Measurements from ENCODE around the gene PAX5. TPM values are rescaled to one million over a fixed set of nuclear protein-coding genes. Genes with fewer than 3 reads are reported as not detected.

The PAX5 gene
- total RNA-seq, 3 donors from 2014 or later: 0.59 TPM; not detected in 2

DNA sequence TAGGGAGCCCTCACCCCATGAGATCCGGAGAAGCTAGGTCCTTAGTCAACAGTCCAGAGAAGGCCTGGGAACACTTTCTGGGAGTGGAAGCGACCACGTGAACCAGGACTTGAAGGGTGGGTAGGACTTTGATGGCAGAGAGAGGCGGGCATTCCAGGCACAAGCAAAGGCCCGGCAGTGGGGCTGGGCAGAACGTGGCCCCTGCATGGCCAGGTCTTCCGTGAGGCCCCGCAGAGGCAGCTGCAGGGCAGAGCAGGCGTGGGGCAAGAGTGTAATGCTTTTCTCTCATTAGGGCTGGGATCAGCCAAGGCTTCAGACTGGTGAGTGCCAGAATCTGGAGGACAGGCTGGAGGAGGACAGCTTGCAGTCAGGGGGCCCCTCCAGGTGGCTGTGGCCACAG is 184.1 kb downstream of the PAX5 start:
- Histone ChIP-seq H3K27me3 (peaks cover 0 to 7% of the 10 kb centered on the region in 2 donors), H3K4me1 (no peaks in the 10 kb centered on the region), H3K36me3 (no peaks in the 10 kb centered on the region), H3K27ac (no peak overlapping the region), H3K9me3 (no peaks in the 10 kb centered on the region), H3K4me3 (no peak overlapping the region)
- intact Hi-C loops (cut with DNase I; ENCODE audit: low total_unique reads): no loop called here
- DNase-seq (ENCODE audit: low spot score in 2 of 2): no peak
- TF ChIP-seq POLR2AphosphoS5 (IDR thresholded peaks at IDR 0.05) (no peak), POLR2A (IDR thresholded peaks at IDR 0.05) (no peak)
- TF ChIP-seq, protein P1, sequence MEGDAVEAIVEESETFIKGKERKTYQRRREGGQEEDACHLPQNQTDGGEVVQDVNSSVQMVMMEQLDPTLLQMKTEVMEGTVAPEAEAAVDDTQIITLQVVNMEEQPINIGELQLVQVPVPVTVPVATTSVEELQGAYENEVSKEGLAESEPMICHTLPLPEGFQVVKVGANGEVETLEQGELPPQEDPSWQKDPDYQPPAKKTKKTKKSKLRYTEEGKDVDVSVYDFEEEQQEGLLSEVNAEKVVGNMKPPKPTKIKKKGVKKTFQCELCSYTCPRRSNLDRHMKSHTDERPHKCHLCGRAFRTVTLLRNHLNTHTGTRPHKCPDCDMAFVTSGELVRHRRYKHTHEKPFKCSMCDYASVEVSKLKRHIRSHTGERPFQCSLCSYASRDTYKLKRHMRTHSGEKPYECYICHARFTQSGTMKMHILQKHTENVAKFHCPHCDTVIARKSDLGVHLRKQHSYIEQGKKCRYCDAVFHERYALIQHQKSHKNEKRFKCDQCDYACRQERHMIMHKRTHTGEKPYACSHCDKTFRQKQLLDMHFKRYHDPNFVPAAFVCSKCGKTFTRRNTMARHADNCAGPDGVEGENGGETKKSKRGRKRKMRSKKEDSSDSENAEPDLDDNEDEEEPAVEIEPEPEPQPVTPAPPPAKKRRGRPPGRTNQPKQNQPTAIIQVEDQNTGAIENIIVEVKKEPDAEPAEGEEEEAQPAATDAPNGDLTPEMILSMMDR (IDR thresholded peaks at IDR 0.05): no peak

DNA sequence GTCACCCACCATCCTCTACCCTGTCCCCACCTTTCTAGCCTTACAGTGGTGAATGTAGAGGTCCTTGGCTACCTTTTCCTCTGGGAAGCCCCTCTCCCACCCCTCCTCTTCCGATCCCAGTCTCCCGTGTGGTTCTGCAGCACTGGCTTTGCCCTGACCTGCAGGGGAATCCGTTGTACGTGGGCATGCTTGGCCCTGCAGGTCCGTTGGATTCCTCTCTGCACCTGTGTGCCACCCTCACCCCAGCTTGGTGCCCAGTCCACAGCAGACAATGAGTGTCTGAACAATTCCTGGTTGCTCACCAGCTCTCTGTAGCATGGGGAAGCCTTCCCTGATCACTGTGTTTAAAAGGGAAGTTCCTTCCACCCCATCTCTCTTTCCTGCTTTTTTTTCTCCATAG is 185.1 kb downstream of the PAX5 start:
- DNase-seq (ENCODE audit: low spot score in 2 of 2): no peak
- intact Hi-C loops (cut with DNase I; ENCODE audit: low total_unique reads): no loop called here

DNA sequence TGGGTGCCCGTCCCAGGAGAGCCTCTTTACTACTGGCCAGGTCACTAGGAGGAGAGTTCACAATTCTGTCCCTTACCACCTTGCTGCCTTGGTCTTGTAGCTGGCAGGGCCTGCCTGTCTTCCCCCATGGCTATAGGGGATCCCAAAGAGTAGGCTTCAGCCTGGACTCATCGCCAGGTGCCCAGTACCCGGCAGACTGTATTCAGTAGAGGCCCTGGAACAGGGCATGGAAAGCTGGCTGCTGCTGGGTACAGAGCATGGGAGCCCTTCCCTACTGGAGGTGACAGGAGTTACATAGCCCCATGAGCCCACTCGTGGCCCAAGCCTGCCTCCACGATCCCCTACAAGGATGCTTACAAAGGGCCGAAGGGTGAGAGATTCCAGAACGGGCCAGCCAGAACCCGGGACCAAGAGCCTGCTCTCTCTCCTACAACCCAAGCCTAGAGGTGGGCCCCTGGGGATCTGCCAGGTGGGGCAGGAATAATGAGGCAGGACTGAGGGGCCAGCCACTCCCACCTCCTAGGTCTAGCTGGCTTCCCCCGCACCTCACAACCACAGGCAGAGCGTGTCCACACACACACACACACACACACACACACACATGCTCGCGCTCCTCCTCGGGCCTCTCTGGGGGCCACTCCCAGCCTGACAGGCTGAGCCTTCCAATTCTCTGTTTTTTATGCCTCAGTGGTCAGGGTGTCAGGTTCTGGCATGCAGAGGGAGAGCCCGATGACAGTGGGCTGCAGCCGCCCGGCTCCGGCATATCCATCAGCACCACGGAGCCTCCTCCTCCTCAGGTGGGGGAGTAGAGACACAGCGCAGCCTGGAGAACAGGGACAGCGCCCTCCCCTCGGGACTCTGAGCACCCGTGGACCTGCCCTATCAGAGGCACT is 186.0 kb downstream of the PAX5 start:
- Histone ChIP-seq H3K4me1 (no peaks in the 10 kb centered on the region), H3K27me3 (peaks cover 0 to 7% of the 10 kb centered on the region in 2 donors), H3K4me3 (no peak overlapping the region), H3K27ac (no peak overlapping the region), H3K36me3 (no peaks in the 10 kb centered on the region), H3K9me3 (no peaks in the 10 kb centered on the region)
- intact Hi-C loops (cut with DNase I; ENCODE audit: low total_unique reads): no loop called here
- no peak for DNase-seq (ENCODE audit: low spot score in 2 of 2)
- TF ChIP-seq POLR2AphosphoS5 (IDR thresholded peaks at IDR 0.05) (no peak), POLR2A (IDR thresholded peaks at IDR 0.05) (no peak)
- TF ChIP-seq, protein P1 (IDR thresholded peaks at IDR 0.05): no peak

More for the DNA sequence above, 185.1 kb downstream of the PAX5 start:
- H3K27ac ChIP-seq: no peak overlapping the region
- H3K36me3 ChIP-seq: no peaks in the 10 kb centered on the region
- no peaks in the 10 kb centered on the region for H3K4me1 ChIP-seq
- H3K9me3 ChIP-seq: no peaks in the 10 kb centered on the region
- no peak overlapping the region for H3K4me3 ChIP-seq
- TF ChIP-seq POLR2AphosphoS5 (IDR thresholded peaks at IDR 0.05) (no peak), POLR2A (IDR thresholded peaks at IDR 0.05) (no peak)
- TF ChIP-seq, protein P1 (IDR thresholded peaks at IDR 0.05): no peak
- peaks cover 0 to 7% of the 10 kb centered on the region in 2 donors for H3K27me3 ChIP-seq

DNA sequence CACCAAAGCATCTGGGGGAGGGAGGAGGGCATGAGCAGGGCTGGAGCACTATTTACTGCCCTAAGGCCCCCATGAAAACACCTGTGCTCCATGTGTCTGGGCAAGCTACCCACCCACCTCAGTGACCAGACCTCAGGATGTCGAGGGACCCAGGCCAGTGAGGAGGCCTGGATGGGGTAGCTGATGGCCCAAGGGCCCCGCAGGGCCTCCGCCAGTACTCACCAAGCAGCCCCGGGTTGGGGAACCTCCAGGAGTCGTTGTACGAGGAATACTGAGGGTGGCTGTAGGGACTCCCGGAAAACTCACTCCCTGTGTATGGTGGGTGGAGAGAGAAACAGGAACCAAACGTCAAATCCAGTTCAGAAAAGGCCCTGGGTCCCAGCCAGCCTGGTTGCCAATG is 187.4 kb downstream of the PAX5 start:
- Histone ChIP-seq H3K4me3 (no peak overlapping the region), H3K4me1 (no peaks in the 10 kb centered on the region), H3K36me3 (no peaks in the 10 kb centered on the region), H3K27ac (no peak overlapping the region), H3K9me3 (no peaks in the 10 kb centered on the region), H3K27me3 (peaks cover 0 to 7% of the 10 kb centered on the region in 2 donors)
- intact Hi-C loops (cut with DNase I; ENCODE audit: low total_unique reads): no loop called here
- DNase-seq (ENCODE audit: low spot score in 2 of 2): no peak
- TF ChIP-seq POLR2A (IDR thresholded peaks at IDR 0.05) (no peak), POLR2AphosphoS5 (IDR thresholded peaks at IDR 0.05) (no peak)
- TF ChIP-seq, protein P1 (IDR thresholded peaks at IDR 0.05): no peak

DNA sequence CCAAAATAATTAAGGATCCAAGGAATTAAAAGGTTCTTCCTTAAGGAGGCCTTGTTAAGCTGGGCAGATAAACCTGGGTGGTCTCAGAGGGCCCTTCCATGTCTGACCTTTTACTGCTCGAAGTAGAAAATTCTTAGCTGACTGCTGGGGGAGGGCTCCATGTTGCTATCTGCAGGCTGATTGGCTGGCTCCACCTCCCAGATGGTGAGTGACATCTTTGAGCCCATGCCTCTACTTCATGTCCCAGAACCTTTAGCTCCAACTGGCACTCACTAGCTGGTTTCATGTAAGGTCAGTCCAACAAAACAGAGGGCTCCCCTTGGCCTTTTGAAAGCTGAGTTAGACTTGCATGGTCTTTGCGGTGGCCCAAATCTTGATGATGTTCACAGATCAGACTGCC is 188.2 kb downstream of the PAX5 start:
- intact Hi-C loops (cut with DNase I; ENCODE audit: low total_unique reads): no loop called here
- no peak overlapping the region for H3K27ac ChIP-seq
- TF ChIP-seq POLR2AphosphoS5 (IDR thresholded peaks at IDR 0.05) (no peak), POLR2A (IDR thresholded peaks at IDR 0.05) (no peak)
- TF ChIP-seq, protein P1 (IDR thresholded peaks at IDR 0.05): no peak

More for the DNA sequence above, 188.2 kb downstream of the PAX5 start:
- H3K36me3 ChIP-seq: no peaks in the 10 kb centered on the region
- H3K4me1 ChIP-seq: no peaks in the 10 kb centered on the region
- H3K9me3 ChIP-seq: no peaks in the 10 kb centered on the region
- peaks cover 0 to 7% of the 10 kb centered on the region in 2 donors for H3K27me3 ChIP-seq
- DNase-seq (ENCODE audit: low spot score in 2 of 2): no peak
- no peak overlapping the region for H3K4me3 ChIP-seq

Measured in breast epithelium (tissue), 4 donors.